PC-3 (cell line): ENCODE results near the gene DBH. TPM values are rescaled to one million over a fixed set of nuclear protein-coding genes. Genes with fewer than 3 reads are reported as not detected.

Experiments used
- ATAC-seq: fragments of 200-7000 bp; cut with Tn5 transposase; 2 replicates; pipeline ENCODE4 v1.9.1; 2020; ENCODE audit warnings: mild to moderate bottlenecking, moderate library complexity
- BruUV-seq: library from RNA; stranded (reverse); fragments of 400-500 nt; replicated peaks from 2 replicates; lab custom pipeline; 2021; lab: Mats Ljungman, UMichigan
- CTCF ChIA-PET: fragments of 300-600 bp; sonication (Branson Sonifier 250); formaldehyde crosslinking; loops from one replicate; lab custom pipeline; 2022; ENCODE audit warnings: antibody characterized with exemption; lab: Charles Lee
- POLR2A ChIA-PET: fragments of 300-600 bp; sonication (Branson Sonifier 250); formaldehyde crosslinking; loops from one replicate; lab custom pipeline; 2022; ENCODE audit warnings: antibody characterized with exemption; ENCODE audit not compliant: unreplicated experiment; lab: Charles Lee
- DNase-seq: peaks from one replicate; pipeline ENCODE4 v3.0.0-alpha.2; 2015
- H2AFZ ChIP-seq: fragments of 300-600 bp; sonication (generic); 2 replicates; pipeline ENCODE4 v1.6.0; 2016; ENCODE audit warnings: antibody characterized with exemption, low read length
- H3F3A ChIP-seq: fragments of 300-600 bp; sonication (generic); one replicate; pipeline ENCODE4 v1.6.0; 2017; ENCODE audit warnings: antibody characterized with exemption, low read length, control low read depth, mild to moderate bottlenecking; ENCODE audit not compliant: unreplicated experiment
- H3K27ac ChIP-seq: fragments of 300-600 bp; sonication (generic); 2 replicates; pipeline ENCODE4 v1.5.1; 2016; ENCODE audit warnings: mild to moderate bottlenecking, low read length
- H3K27me3 ChIP-seq: fragments of 300-600 bp; sonication (generic); 2 replicates; pipeline ENCODE4 v1.6.1; 2016; ENCODE audit warnings: low read length, mixed read lengths
- H3K36me3 ChIP-seq: fragments of 300-600 bp; sonication (generic); 2 replicates; pipeline ENCODE4 v1.6.1; 2016; ENCODE audit warnings: low read depth, mixed run types, low read length, mixed read lengths
- H3K4me1 ChIP-seq: fragments of 300-600 bp; sonication (generic); 2 replicates; pipeline ENCODE4 v1.5.1; 2016; ENCODE audit warnings: low read length; ENCODE audit not compliant: insufficient read depth
- H3K4me2 ChIP-seq: fragments of 300-600 bp; sonication (generic); 2 replicates; pipeline ENCODE4 v1.6.0; 2016; ENCODE audit warnings: low read length
- H3K4me3 ChIP-seq: fragments of 300-600 bp; sonication (generic); 2 replicates; pipeline ENCODE4 v1.5.1; 2016; ENCODE audit warnings: mild to moderate bottlenecking, low read length, mixed read lengths
- H3K79me2 ChIP-seq: fragments of 300-600 bp; sonication (generic); 2 replicates; pipeline ENCODE4 v1.6.1; 2017; ENCODE audit warnings: low read length, mixed read lengths
- H3K9ac ChIP-seq: fragments of 300-600 bp; sonication (generic); 2 replicates; pipeline ENCODE4 v1.6.0; 2016; ENCODE audit warnings: mild to moderate bottlenecking, low read length
- H3K9me2 ChIP-seq: fragments of 300-600 bp; sonication (generic); replicated peaks from 2 replicates; pipeline ENCODE4 v1.6.1; 2016; ENCODE audit warnings: mixed run types, low read length, mixed read lengths
- H3K9me3 ChIP-seq: fragments of 300-600 bp; sonication (generic); 2 replicates; pipeline ENCODE4 v1.6.1; 2016; ENCODE audit warnings: low read length, mixed read lengths
- H4K20me1 ChIP-seq: fragments of 300-600 bp; sonication (generic); 2 replicates; pipeline ENCODE4 v1.6.1; 2016; ENCODE audit warnings: low read length, mixed read lengths
- EZH2 ChIP-seq: fragments of 300-600 bp; sonication (generic); IDR thresholded peaks from one replicate; pipeline ENCODE4 v1.6.1; 2017; ENCODE audit warnings: antibody characterized with exemption, mild to moderate bottlenecking, low read length; ENCODE audit not compliant: unreplicated experiment
- EZH2phosphoT487 ChIP-seq: fragments of 300-600 bp; sonication (generic); IDR thresholded peaks from 2 replicates; pipeline ENCODE4 v1.6.1; 2018; ENCODE audit warnings: mild to moderate bottlenecking, antibody characterized with exemption, low read length, borderline replicate concordance
- intact Hi-C: fragments of 100-400 bp; cut with micrococcal nuclease; formaldehyde crosslinking; loops from 2 replicates; pipeline ENCODE4 v1.9.0; 2023
- total RNA-seq: library from RNA; depleted of rRNA; stranded (reverse); fragments of >200 nt; gene quantifications from 2 replicates; pipeline ENCODE4 v1.2.3, GENCODE V29; 2014
- TF ChIP-seq, protein P1 (sequence below): fragments of 300-600 bp; sonication (generic); conservative IDR thresholded peaks from 2 replicates; pipeline ENCODE4 v1.5.1; 2017; ENCODE audit warnings: antibody characterized with exemption, low read depth, mild to moderate bottlenecking, low read length

DBH gene
- total RNA-seq, 1 experiment from 2014 or later = not detected

DNA sequence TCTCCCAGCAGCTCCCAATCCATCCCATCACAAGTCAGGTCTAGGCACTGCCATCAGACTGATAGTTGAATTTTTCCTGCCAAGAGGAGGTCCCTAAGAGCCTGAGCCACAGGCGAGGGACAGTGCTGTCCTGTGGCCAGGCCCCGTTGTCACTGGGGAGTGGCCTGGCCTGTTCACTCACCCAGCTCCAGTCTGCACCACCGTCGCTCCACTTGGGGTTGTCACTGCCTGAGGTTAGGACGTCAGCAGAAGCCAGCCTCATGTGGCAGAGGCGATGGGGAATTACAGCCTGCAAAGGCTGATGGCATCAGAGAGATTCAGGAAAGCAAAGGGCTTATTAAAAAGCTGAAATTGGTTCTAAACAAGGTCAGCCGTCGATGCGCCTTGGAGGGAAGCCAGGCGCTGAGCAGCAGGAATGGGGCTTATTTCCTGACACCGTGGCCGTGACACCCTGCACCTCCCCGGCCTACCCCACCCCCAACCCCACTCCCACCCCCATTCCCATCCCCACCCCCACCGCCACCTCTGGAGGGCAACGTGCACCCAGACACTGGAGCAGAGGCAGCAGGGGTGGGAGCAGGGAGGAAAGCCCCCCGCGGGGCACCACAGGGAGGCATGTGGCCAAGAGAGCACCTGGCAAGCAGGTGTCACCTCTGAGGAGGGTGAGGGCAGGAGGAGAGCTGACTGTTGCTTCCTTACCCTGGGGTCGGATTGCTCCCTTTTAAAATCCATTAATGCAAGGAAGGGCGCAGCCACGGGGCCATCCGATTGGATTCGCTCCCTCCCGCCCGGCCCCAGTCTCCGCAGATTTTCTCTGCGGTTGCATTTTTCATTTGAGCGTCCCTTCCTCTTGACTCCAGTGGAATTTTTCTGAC is 3.1 kb upstream of the DBH start:
- no peak for DNase-seq
- BruUV-seq = no TSS peak
- H3K27me3 ChIP-seq = 0 out of 2 replicates have a peak, but pooled peaks cover 5% of the 10 kb centered on the region
- H3K36me3 ChIP-seq = no peaks in the 10 kb centered on the region
- intact Hi-C loops = no loop called here
- ATAC-seq = no peak
- no peak overlapping the region for H3K9ac ChIP-seq
- no peak overlapping the region for H2AFZ ChIP-seq
- H3K79me2 ChIP-seq = no peaks in the 10 kb centered on the region
- H3K4me2 ChIP-seq = no peak overlapping the region
- no peaks in the 10 kb centered on the region for H3K9me2 ChIP-seq
- H3K27ac ChIP-seq = no peak overlapping the region
- no peaks in the 10 kb centered on the region for H3K9me3 ChIP-seq
- no peaks in the 10 kb centered on the region for H3F3A ChIP-seq
- no peaks in the 10 kb centered on the region for H3K4me1 ChIP-seq
- no peaks in the 10 kb centered on the region for H4K20me1 ChIP-seq
- ChIA-PET POLR2A (no interaction called here), CTCF (no interaction called here)
- H3K4me3 ChIP-seq = no peak overlapping the region
- no peak for TF ChIP-seq EZH2phosphoT487
- TF ChIP-seq, protein P1, sequence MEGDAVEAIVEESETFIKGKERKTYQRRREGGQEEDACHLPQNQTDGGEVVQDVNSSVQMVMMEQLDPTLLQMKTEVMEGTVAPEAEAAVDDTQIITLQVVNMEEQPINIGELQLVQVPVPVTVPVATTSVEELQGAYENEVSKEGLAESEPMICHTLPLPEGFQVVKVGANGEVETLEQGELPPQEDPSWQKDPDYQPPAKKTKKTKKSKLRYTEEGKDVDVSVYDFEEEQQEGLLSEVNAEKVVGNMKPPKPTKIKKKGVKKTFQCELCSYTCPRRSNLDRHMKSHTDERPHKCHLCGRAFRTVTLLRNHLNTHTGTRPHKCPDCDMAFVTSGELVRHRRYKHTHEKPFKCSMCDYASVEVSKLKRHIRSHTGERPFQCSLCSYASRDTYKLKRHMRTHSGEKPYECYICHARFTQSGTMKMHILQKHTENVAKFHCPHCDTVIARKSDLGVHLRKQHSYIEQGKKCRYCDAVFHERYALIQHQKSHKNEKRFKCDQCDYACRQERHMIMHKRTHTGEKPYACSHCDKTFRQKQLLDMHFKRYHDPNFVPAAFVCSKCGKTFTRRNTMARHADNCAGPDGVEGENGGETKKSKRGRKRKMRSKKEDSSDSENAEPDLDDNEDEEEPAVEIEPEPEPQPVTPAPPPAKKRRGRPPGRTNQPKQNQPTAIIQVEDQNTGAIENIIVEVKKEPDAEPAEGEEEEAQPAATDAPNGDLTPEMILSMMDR = no peak
- no peak for TF ChIP-seq EZH2

DNA sequence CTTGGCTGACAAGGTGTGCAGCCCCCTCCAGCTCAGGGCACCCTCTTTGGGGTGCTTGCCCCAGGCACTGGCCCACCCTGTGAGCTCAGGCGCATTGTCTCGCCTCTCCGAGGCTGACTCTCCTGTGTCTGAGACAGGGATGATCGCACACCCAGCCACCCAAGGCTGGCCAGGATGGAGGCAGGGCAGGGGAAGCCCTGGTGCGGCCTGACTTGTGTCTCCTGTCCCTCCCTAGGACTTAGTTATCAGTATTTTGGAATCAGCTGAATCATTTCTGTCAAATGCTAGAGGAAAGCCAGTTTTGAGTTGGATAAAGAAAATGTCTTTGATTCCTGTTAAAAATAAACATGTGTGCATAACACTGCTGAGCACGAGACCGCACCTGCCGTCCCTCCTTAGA is 2.5 kb upstream of the DBH start:
- H3K27ac ChIP-seq = no peak overlapping the region
- no peak overlapping the region for H3K9ac ChIP-seq
- ChIA-PET POLR2A (no interaction called here), CTCF (no interaction called here)
- no peak overlapping the region for H2AFZ ChIP-seq
- no peaks in the 10 kb centered on the region for H3K36me3 ChIP-seq
- intact Hi-C loops = no loop called here
- no TSS peak for BruUV-seq
- no peaks in the 10 kb centered on the region for H3K9me3 ChIP-seq
- no peaks in the 10 kb centered on the region for H3K9me2 ChIP-seq
- no peaks in the 10 kb centered on the region for H3K27me3 ChIP-seq
- no peaks in the 10 kb centered on the region for H3F3A ChIP-seq
- H3K4me1 ChIP-seq = no peaks in the 10 kb centered on the region
- no peak for ATAC-seq
- no peak overlapping the region for H3K4me3 ChIP-seq
- H3K79me2 ChIP-seq = no peaks in the 10 kb centered on the region
- H3K4me2 ChIP-seq = no peak overlapping the region
- no peaks in the 10 kb centered on the region for H4K20me1 ChIP-seq
- TF ChIP-seq EZH2 (no peak), EZH2phosphoT487 (no peak)
- TF ChIP-seq, protein P1 = no peak
- no peak for DNase-seq

DNA sequence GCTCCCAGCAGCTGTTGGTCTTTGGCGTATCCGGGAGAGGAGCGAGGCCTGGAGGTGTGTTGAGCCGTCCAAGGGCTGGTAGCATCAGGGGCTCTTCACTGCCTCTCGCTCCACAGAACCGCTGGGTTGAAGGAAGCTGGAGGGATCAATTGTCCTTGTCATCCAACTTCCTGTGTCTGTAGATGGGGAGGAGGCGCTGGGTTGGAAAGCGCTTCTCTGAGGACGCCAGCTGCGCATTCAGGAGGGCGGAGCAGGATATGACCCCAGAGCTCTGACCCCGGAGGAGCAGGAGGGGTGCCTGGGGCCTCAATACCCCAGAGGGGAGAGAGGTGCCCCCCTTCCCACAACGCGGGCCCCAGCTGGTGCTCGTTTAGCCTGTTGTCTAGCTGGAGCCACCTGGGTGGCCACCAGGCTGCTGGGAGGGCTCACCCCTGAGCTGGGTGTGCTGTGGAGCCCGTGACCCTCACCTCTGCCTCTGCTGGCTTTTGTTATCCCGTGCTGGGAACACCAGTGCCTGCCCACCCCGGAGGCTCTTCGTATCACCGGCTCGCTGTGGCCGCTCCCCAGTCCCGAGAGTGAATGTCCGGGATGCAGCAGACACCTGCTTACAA is 2.0 kb upstream of the DBH start:
- no peaks in the 10 kb centered on the region for H3K79me2 ChIP-seq
- no peak overlapping the region for H3K4me3 ChIP-seq
- no TSS peak for BruUV-seq
- H3K27me3 ChIP-seq = no peaks in the 10 kb centered on the region
- intact Hi-C loops = no loop called here
- H4K20me1 ChIP-seq = no peaks in the 10 kb centered on the region
- H2AFZ ChIP-seq = no peak overlapping the region
- no peaks in the 10 kb centered on the region for H3F3A ChIP-seq
- no peak overlapping the region for H3K9ac ChIP-seq
- DNase-seq (no peak), ATAC-seq (no peak)
- no peak overlapping the region for H3K27ac ChIP-seq
- ChIA-PET POLR2A (no interaction called here), CTCF (no interaction called here)
- H3K9me2 ChIP-seq = no peaks in the 10 kb centered on the region
- TF ChIP-seq EZH2 (no peak), EZH2phosphoT487 (no peak)
- TF ChIP-seq, protein P1 = no peak
- H3K36me3 ChIP-seq = no peaks in the 10 kb centered on the region
- H3K4me2 ChIP-seq = no peak overlapping the region
- no peaks in the 10 kb centered on the region for H3K4me1 ChIP-seq
- no peaks in the 10 kb centered on the region for H3K9me3 ChIP-seq
